ENCODE measurements around the gene HELZ2.

Gene HELZ2

DNA sequence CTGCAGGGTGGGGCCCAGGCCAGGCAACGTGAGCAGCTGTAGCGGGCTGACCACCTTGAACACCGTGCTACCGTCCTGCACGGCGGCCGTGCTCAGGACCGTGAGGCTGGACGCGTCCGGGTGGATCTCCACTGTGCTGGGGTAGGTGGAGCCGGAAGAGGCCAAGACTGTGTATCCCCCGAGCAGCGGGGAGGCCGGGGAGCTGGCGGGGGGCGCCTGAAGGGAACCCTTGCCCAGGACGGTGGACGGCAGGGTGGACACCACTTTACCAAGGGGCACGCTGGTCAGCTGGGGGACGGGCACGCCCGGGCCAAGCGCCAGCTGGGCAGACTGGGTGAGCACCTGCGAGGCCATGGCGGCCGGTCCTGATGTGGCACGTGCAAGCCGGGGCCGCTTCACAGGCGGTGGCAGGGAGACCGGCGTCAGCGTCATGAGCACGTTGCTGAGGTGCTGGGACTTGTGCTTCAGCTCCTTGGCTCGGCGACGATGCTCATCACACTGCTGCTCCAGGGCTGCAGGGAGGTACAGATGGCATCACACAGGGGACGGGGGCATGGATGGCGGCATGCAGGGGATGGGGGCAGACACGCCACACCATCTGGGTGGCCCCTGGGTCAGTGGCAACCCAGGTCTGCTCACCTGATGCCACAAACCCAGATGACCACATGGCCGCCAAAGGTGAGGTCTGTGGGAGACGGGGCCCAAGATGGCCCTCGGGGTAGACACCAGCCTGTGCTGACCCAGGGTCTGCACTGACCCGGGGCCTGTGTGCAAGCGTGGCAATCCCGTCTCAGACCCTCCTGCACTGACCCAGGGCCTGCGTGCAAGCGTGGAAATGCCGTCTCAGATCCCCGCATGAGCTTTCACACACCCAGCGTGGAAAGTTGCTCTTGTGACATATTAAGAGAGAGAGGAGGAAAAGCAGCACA is 16.4 kb upstream of the HELZ2 start:
- no peaks in the 10 kb centered on the region for H4K20me1 ChIP-seq (ENCODE audit: control insufficient read depth, insufficient read depth, low read depth, low read length)
- no peak overlapping the region for H3K27ac ChIP-seq (ENCODE audit: low read depth, low read length)
- H3K27me3 ChIP-seq (ENCODE audit: control insufficient read depth, low read length), result no peaks in the 10 kb centered on the region
- H3K4me3 ChIP-seq (ENCODE audit: low read length), result no peak overlapping the region
- H3K9me2 ChIP-seq (replicated peaks; ENCODE audit: control insufficient read depth, low read length), result no peaks in the 10 kb centered on the region
- H3K4me2 ChIP-seq (ENCODE audit: low read length), result no peak overlapping the region
- H3F3A ChIP-seq (ENCODE audit: control insufficient read depth, insufficient read depth), result no peaks in the 10 kb centered on the region
- no peaks in the 10 kb centered on the region for H3K79me2 ChIP-seq (ENCODE audit: control insufficient read depth, low read length)
- H3K4me1 ChIP-seq (ENCODE audit: control insufficient read depth, low read length), result no peaks in the 10 kb centered on the region
- no peak for TF ChIP-seq EZH2phosphoT487 (IDR thresholded peaks at IDR 0.05; ENCODE audit: borderline replicate concordance, low read length)
- TF ChIP-seq, protein P1, sequence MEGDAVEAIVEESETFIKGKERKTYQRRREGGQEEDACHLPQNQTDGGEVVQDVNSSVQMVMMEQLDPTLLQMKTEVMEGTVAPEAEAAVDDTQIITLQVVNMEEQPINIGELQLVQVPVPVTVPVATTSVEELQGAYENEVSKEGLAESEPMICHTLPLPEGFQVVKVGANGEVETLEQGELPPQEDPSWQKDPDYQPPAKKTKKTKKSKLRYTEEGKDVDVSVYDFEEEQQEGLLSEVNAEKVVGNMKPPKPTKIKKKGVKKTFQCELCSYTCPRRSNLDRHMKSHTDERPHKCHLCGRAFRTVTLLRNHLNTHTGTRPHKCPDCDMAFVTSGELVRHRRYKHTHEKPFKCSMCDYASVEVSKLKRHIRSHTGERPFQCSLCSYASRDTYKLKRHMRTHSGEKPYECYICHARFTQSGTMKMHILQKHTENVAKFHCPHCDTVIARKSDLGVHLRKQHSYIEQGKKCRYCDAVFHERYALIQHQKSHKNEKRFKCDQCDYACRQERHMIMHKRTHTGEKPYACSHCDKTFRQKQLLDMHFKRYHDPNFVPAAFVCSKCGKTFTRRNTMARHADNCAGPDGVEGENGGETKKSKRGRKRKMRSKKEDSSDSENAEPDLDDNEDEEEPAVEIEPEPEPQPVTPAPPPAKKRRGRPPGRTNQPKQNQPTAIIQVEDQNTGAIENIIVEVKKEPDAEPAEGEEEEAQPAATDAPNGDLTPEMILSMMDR (IDR thresholded peaks at IDR 0.05; ENCODE audit: low read depth, low read length, poor library complexity, severe bottlenecking), result no peak
- peaks cover 28% of the 10 kb centered on the region; the same call in 1 of the 2 replicates for H3K36me3 ChIP-seq (ENCODE audit: control insufficient read depth, low read length)
- no peaks in the 10 kb centered on the region for H3K9me3 ChIP-seq (ENCODE audit: control insufficient read depth, insufficient read depth, low read length)

DNA sequence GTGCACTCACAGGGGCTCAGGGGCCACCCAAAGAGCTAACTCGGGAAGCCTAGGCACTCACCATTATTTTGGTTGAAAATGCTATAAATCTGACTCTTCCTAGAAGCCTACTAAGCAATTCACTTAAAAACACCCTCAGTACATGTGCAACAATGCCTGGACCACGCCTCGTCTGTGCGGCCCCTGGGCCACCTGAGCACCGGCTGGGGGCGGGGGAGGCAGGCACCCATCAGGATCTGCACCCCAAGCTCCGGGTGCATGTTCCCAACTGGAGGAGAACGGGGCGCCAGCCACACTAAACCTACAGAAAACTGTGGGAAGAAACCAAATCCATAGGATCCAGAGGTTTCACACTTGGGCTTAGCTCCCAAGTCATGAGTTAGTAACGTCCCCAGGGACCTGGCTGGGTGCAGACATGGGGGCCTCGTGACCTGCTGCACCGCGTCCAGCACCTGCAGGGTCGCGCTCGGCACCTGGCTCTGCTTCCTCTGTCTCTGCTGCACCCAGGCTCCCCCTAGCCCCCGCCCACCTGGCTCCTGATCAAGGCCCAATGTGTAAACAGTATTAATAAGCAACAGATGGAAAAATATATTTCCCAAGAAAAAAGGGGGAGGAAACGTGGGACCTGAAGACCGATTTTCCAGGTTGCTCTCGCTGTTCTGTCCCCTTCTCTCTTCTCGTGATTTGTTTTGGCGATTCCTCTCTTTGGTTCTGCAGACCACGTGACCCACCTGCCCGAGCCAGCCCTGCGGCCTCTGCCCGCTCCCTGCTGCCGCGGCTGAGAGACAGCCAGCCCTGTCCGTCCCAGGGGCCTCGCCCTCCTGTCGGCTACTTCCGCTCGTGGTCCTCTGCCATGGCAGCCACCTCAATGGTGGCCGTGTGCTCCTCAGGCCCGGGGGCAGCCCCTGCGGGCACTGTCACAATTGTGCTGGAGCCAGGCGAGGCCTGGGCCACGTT is 15.5 kb upstream of the HELZ2 start:
- Histone ChIP-seq H3F3A (ENCODE audit: control insufficient read depth, insufficient read depth) (no peaks in the 10 kb centered on the region), H3K9me3 (ENCODE audit: control insufficient read depth, insufficient read depth, low read length) (no peaks in the 10 kb centered on the region), H3K27ac (ENCODE audit: low read depth, low read length) (no peak overlapping the region), H3K27me3 (ENCODE audit: control insufficient read depth, low read length) (no peaks in the 10 kb centered on the region), H3K36me3 (ENCODE audit: control insufficient read depth, low read length) (peaks cover 25% of the 10 kb centered on the region; the same call in 1 of the 2 replicates), H3K4me3 (ENCODE audit: low read length) (no peak overlapping the region), H3K4me2 (ENCODE audit: low read length) (no peak overlapping the region), H3K4me1 (ENCODE audit: control insufficient read depth, low read length) (no peaks in the 10 kb centered on the region), H3K9me2 (replicated peaks; ENCODE audit: control insufficient read depth, low read length) (no peaks in the 10 kb centered on the region), H3K79me2 (ENCODE audit: control insufficient read depth, low read length) (no peaks in the 10 kb centered on the region), H4K20me1 (ENCODE audit: control insufficient read depth, insufficient read depth, low read depth, low read length) (no peaks in the 10 kb centered on the region)
- TF ChIP-seq, protein P1 (IDR thresholded peaks at IDR 0.05; ENCODE audit: low read depth, low read length, poor library complexity, severe bottlenecking), result no peak

GRCh38 chr20:63588641-63589041 is 14.6 kb upstream of the HELZ2 start:
- Histone ChIP-seq H3K4me1 (ENCODE audit: control insufficient read depth, low read length) (no peaks in the 10 kb centered on the region), H4K20me1 (ENCODE audit: control insufficient read depth, insufficient read depth, low read depth, low read length) (no peaks in the 10 kb centered on the region), H3K4me2 (ENCODE audit: low read length) (no peak overlapping the region), H3K4me3 (ENCODE audit: low read length) (no peak overlapping the region), H3F3A (ENCODE audit: control insufficient read depth, insufficient read depth) (no peaks in the 10 kb centered on the region), H3K27ac (ENCODE audit: low read depth, low read length) (no peak overlapping the region), H3K9me3 (ENCODE audit: control insufficient read depth, insufficient read depth, low read length) (no peaks in the 10 kb centered on the region), H3K36me3 (ENCODE audit: control insufficient read depth, low read length) (peaks cover 25% of the 10 kb centered on the region; the same call in 1 of the 2 replicates), H3K9me2 (replicated peaks; ENCODE audit: control insufficient read depth, low read length) (no peaks in the 10 kb centered on the region), H3K79me2 (ENCODE audit: control insufficient read depth, low read length) (no peaks in the 10 kb centered on the region), H3K27me3 (ENCODE audit: control insufficient read depth, low read length) (no peaks in the 10 kb centered on the region)
- TF ChIP-seq EZH2phosphoT487 (IDR thresholded peaks at IDR 0.05; ENCODE audit: borderline replicate concordance, low read length), result no peak
- TF ChIP-seq, protein P1 (IDR thresholded peaks at IDR 0.05; ENCODE audit: low read depth, low read length, poor library complexity, severe bottlenecking), result no peak

Measured in DOHH2 (cell line).